Vagina (tissue), 2 donors: ENCODE measurements around the gene B4GALT4.

Experiments
- CTCF ChIP-seq, 3 experiments: fragments of 450-650 bp in 2 of 3; fragments of 200-600 bp in 1 of 3; sonication (generic) in 1 of 3; IDR thresholded peaks; one replicate each; pipeline ENCODE4 v1.5.1; 2017 to 2019; ENCODE audit warnings: antibody characterized with exemption in 3 of 3, mild to moderate bottlenecking in 2 of 3, moderate library complexity in 2 of 3
- POLR2A ChIP-seq, 2 donors: fragments of 450-650 bp; IDR thresholded peaks; one replicate each; pipeline ENCODE4 v1.6.1; 2017; ENCODE audit warnings: antibody characterized with exemption in 2 of 2, mild to moderate bottlenecking in 2 of 2, moderate library complexity in 2 of 2

GRCh38 chr3:119279584-119280243 is 39.0 kb upstream of the B4GALT4 start:
- TF ChIP-seq CTCF (IDR thresholded peaks at IDR 0.05) = no peak
- no peak for TF ChIP-seq POLR2A (IDR thresholded peaks at IDR 0.05)
